Upper lobe of right lung (tissue), 1 donor: ENCODE measurements around the gene TIAM1. TPM values are rescaled to one million over a fixed set of nuclear protein-coding genes. Genes with fewer than 3 reads are reported as not detected.

Source experiments
- ATAC-seq: fragments of 200-7000 bp; cut with Tn5 transposase; one replicate; pipeline ENCODE4 v1.9.1; 2020; ENCODE audit warnings: mild to moderate bottlenecking, moderate library complexity
- DNase-seq: peaks from one replicate; pipeline ENCODE4 v3.0.0-alpha.2; 2020
- H3K27ac ChIP-seq: fragments of 200-600 bp; one replicate; pipeline ENCODE4 v1.8.0; 2022
- H3K27me3 ChIP-seq: fragments of 200-600 bp; one replicate; pipeline ENCODE4 v1.8.0; 2022; ENCODE audit warnings: mild to moderate bottlenecking
- H3K36me3 ChIP-seq: fragments of 200-600 bp; one replicate; pipeline ENCODE4 v1.8.0; 2022
- H3K4me1 ChIP-seq: fragments of 200-600 bp; one replicate; pipeline ENCODE4 v1.8.0; 2022
- H3K4me3 ChIP-seq: fragments of 200-600 bp; one replicate; pipeline ENCODE4 v1.8.0; 2022; ENCODE audit warnings: mild to moderate bottlenecking
- H3K9me3 ChIP-seq: fragments of 200-600 bp; one replicate; pipeline ENCODE4 v1.8.0; 2022
- intact Hi-C: fragments of 100-400 bp; cut with DNase I; formaldehyde crosslinking; loops from one replicate; pipeline ENCODE4 v1.11.0; 2022
- total RNA-seq: library from RNA; stranded (reverse); fragmentation: NEBNext Ultra II Directional; extraction: Animal tissue kit (Norgen Biotek cat#: 25700); gene quantifications from one replicate; pipeline ENCODE4 v1.2.1, GENCODE V29; 2021
- TF ChIP-seq, protein P1 (sequence below): fragments of 200-600 bp; IDR thresholded peaks from one replicate; pipeline ENCODE4 v1.8.0; 2022; ENCODE audit warnings: antibody characterized with exemption
- donor health status: DM: no; HTN: yes; CAD: no; lungs with severe emphysema.

TIAM1 gene
- total RNA-seq, 1 donor from 2014 or later: 27.3 TPM

DNA sequence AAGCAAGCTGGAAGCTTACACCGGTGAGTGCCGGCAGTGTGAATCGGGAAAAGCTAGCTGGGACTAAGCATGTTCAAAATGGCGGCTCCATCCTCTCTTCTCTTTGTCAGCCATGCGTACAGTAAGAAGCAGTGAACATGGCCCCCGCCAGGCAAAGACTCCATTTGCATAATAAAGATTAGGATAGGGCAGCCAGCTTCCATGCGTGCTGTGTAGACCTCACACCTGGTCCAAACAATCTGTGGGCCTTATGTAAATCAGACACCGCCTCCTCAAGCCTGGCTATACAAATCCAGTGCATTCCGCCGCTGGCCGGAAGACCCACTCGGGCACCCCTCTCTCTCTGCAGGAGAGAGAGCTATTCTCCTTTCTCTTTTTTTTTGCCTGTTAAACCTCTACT, 150.3 kb downstream of the TIAM1 start:
- ATAC-seq (no peak), DNase-seq (no peak)
- H3K27me3 ChIP-seq: no peaks in the 10 kb centered on the region
- no peaks in the 10 kb centered on the region for H3K36me3 ChIP-seq
- no peaks in the 10 kb centered on the region for H3K4me1 ChIP-seq
- TF ChIP-seq, protein P1, sequence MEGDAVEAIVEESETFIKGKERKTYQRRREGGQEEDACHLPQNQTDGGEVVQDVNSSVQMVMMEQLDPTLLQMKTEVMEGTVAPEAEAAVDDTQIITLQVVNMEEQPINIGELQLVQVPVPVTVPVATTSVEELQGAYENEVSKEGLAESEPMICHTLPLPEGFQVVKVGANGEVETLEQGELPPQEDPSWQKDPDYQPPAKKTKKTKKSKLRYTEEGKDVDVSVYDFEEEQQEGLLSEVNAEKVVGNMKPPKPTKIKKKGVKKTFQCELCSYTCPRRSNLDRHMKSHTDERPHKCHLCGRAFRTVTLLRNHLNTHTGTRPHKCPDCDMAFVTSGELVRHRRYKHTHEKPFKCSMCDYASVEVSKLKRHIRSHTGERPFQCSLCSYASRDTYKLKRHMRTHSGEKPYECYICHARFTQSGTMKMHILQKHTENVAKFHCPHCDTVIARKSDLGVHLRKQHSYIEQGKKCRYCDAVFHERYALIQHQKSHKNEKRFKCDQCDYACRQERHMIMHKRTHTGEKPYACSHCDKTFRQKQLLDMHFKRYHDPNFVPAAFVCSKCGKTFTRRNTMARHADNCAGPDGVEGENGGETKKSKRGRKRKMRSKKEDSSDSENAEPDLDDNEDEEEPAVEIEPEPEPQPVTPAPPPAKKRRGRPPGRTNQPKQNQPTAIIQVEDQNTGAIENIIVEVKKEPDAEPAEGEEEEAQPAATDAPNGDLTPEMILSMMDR: no peak
- H3K4me3 ChIP-seq: no peak overlapping the region
- intact Hi-C loops: no loop called here
- no peaks in the 10 kb centered on the region for H3K9me3 ChIP-seq
- H3K27ac ChIP-seq: no peak overlapping the region

DNA sequence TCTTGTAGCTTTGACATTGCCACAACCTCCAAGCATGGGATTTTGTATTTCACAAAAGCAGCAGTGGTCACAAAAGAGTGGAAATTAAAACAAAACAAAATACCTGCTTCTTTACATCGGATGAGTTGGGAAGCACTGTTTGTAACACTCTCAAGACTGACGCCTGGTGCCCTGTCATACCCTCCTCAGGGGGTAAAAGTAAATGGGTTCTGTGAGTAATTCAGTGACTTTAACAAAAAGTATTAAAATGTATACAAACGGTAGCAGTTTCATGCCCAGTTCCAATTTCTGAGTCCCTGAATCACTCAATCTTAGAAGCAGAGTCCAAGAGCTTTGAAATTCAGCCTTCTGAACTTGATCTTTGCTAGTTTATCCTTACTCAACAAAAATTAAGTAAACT, 152.5 kb downstream of the TIAM1 start:
- TF ChIP-seq, protein P1: no peak
- Histone ChIP-seq H3K27me3 (no peaks in the 10 kb centered on the region), H3K4me1 (no peaks in the 10 kb centered on the region), H3K27ac (no peak overlapping the region), H3K9me3 (no peaks in the 10 kb centered on the region), H3K36me3 (no peaks in the 10 kb centered on the region), H3K4me3 (no peak overlapping the region)
- DNase-seq (no peak), ATAC-seq (no peak)
- intact Hi-C loops: no loop called here

DNA sequence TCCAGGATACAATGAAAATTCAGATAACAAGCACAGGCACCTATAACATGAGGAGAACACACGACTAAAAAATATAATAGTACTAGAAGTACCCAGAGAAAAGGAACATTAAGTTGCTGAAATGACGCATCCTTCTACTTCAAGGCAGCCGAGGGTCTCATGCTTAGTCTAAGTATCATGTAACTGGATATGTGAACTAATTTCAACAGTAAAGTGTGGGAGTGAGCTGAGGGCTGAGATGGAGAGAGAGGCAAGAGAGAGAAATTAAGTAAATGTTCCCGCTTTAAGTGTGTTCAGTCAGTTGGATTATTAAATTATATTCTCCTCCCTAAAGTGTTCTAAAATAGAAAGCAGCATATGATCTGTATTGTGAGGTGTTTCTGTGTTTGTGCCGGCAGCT, 153.5 kb downstream of the TIAM1 start:
- intact Hi-C loops: no loop called here
- no peaks in the 10 kb centered on the region for H3K9me3 ChIP-seq
- TF ChIP-seq, protein P1: no peak
- H3K4me3 ChIP-seq: no peak overlapping the region
- DNase-seq (no peak), ATAC-seq (no peak)
- H3K27ac ChIP-seq: no peak overlapping the region
- no peaks in the 10 kb centered on the region for H3K4me1 ChIP-seq
- H3K27me3 ChIP-seq: no peaks in the 10 kb centered on the region
- no peaks in the 10 kb centered on the region for H3K36me3 ChIP-seq

DNA sequence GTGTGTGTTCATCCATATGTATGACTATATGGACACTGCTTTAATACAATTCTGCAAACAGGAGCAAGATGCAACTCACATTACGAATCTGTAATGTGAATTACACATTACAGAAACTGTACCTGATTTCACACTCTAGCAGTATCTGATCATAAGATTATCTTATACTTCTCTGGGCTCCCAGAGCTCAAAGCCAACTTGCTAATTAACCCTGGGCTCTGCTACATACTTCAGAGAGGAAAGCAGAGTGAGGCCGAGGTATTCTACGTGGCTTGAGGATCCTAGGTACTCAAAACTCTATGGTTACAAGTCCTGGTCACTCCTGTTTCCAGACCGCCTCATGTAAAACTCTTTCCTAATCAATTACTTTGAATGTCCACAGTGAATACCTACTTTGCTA, 156.6 kb downstream of the TIAM1 start:
- intact Hi-C loops: no loop called here
- DNase-seq (no peak), ATAC-seq (no peak)
- no peaks in the 10 kb centered on the region for H3K36me3 ChIP-seq
- no peaks in the 10 kb centered on the region for H3K4me1 ChIP-seq
- TF ChIP-seq, protein P1: no peak
- no peaks in the 10 kb centered on the region for H3K27me3 ChIP-seq
- no peaks in the 10 kb centered on the region for H3K9me3 ChIP-seq
- H3K4me3 ChIP-seq: no peak overlapping the region
- H3K27ac ChIP-seq: no peak overlapping the region

DNA sequence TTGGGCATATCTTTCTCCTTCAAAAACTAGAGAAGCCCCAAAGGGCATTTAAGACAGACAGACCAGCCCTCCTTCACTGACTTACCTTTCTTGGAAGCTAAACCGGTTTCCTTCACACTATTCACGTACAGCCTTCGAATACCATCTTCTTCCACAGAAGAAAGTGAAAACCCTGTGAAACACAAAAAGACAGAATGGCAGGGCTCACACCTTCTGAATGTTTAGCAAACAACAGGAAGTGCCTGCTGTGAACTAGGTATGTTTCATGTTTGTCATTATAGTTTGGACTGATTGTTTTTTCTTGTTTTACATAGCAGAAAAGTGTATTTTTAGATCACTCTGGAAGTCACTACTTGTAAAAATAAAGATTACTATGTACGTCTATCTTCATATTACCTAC, 157.1 kb downstream of the TIAM1 start:
- Histone ChIP-seq H3K4me1 (no peaks in the 10 kb centered on the region), H3K4me3 (no peak overlapping the region), H3K27me3 (no peaks in the 10 kb centered on the region), H3K27ac (no peak overlapping the region), H3K9me3 (no peaks in the 10 kb centered on the region), H3K36me3 (no peaks in the 10 kb centered on the region)
- no peak for DNase-seq
- no peak for ATAC-seq
- TF ChIP-seq, protein P1: no peak
- intact Hi-C loops: no loop called here

DNA sequence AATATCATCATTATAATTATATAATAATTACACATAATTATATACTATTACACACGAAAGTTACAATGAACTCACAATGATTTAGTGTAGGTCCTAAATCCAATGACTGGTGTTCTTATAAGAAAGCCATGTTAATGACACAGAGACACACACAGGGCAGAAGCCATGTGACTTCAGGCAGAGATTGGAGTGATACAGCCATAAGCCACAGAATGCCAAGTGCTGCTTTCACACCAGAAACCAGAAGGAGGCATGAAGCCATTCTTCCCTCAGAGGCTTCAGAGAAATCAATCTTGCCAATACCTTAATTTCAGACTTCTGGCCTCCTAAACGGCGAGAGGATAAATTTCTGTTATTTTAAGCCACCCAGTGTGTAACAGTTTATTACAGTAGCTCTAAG, 158.4 kb downstream of the TIAM1 start:
- Histone ChIP-seq H3K36me3 (no peaks in the 10 kb centered on the region), H3K27ac (no peak overlapping the region), H3K4me3 (no peak overlapping the region), H3K4me1 (no peaks in the 10 kb centered on the region), H3K9me3 (no peaks in the 10 kb centered on the region), H3K27me3 (no peaks in the 10 kb centered on the region)
- ATAC-seq (no peak), DNase-seq (no peak)
- TF ChIP-seq, protein P1: no peak
- intact Hi-C loops: no loop called here
